HG02588 (cell line): ENCODE measurements around the gene HSPG2.

ENCODE experiments used
- ATAC-seq: cut with Tn5 transposase; IDR thresholded peaks from one replicate; pipeline ENCODE4 v1.9.1; 2021; ENCODE audit warnings: mild to moderate bottlenecking, moderate library complexity; ENCODE audit not compliant: unreplicated experiment

HSPG2 gene

GRCh38 chr1:21867451-21867996 is 69.6 kb downstream of the HSPG2 start:
- ATAC-seq = no peak

- ATAC-seq = no peak
These were observed 70.4 kb downstream of the HSPG2 start for GRCh38 chr1:21866707-21867043.

GRCh38 chr1:21865943-21866706 is 71.0 kb downstream of the HSPG2 start:
- peak; percentile 63 for ATAC-seq

- no peak for ATAC-seq
These were observed 71.5 kb downstream of the HSPG2 start for GRCh38 chr1:21865609-21865942.

- no peak for ATAC-seq
These were observed 72.4 kb downstream of the HSPG2 start for GRCh38 chr1:21864730-21865129.

GRCh38 chr1:21863981-21864380 is 73.1 kb downstream of the HSPG2 start:
- ATAC-seq = no peak

GRCh38 chr1:21861602-21862429 is 75.3 kb downstream of the HSPG2 start:
- ATAC-seq = no peak

GRCh38 chr1:21860971-21861370 is 76.1 kb downstream of the HSPG2 start:
- ATAC-seq = no peak

GRCh38 chr1:21859669-21860179 is 77.4 kb downstream of the HSPG2 start:
- no peak for ATAC-seq

GRCh38 chr1:21857840-21858670 is 79.1 kb downstream of the HSPG2 start:
- no peak for ATAC-seq

GRCh38 chr1:21857142-21857839 is 79.8 kb downstream of the HSPG2 start:
- ATAC-seq = no peak

- ATAC-seq = no peak
These were observed 81.6 kb downstream of the HSPG2 start for GRCh38 chr1:21855257-21856096.

- no peak for ATAC-seq
These were observed 82.4 kb downstream of the HSPG2 start for GRCh38 chr1:21854751-21855131.

- ATAC-seq = no peak
These were observed 82.9 kb downstream of the HSPG2 start for GRCh38 chr1:21854090-21854750.

- ATAC-seq = no peak
These were observed 84.0 kb downstream of the HSPG2 start for GRCh38 chr1:21853131-21853427.

GRCh38 chr1:21852282-21853130 is 84.6 kb downstream of the HSPG2 start:
- ATAC-seq = no peak

GRCh38 chr1:21851430-21852250 is 85.5 kb downstream of the HSPG2 start:
- no peak for ATAC-seq
